Measurements from ENCODE around the gene CAMTA1. TPM values are rescaled to one million over a fixed set of nuclear protein-coding genes. Genes with fewer than 3 reads are reported as not detected.

CAMTA1 gene
- polyA plus RNA-seq, 1 of the 3 experiments (the other 2 are of a cell fraction), result 63.1 TPM

GRCh38 chr1:6827630-6828165, 42.4 kb downstream of the CAMTA1 start:
- no peak overlapping the region for H3K4me2 ChIP-seq
- no peaks in the 10 kb centered on the region for H3K27me3 ChIP-seq (ENCODE audit: insufficient read depth)
- H3K9me3 ChIP-seq, result no peaks in the 10 kb centered on the region
- ChIA-PET CTCF (no interaction called here), POLR2A (no interaction called here)
- no peaks in the 10 kb centered on the region for H3K9me2 ChIP-seq
- H2AFZ ChIP-seq (ENCODE audit: low read depth), result no peak overlapping the region
- H3K79me2 ChIP-seq (ENCODE audit: insufficient read depth), result peaks cover 21% of the 10 kb centered on the region; the same call in 1 of the 2 replicates
- H3F3A ChIP-seq (replicated peaks; ENCODE audit: insufficient read depth), result peaks cover 11% of the 10 kb centered on the region
- no peak for TF ChIP-seq JUND (IDR thresholded peaks at IDR 0.05)
- no peak for TF ChIP-seq RAD21 (IDR thresholded peaks at IDR 0.05; ENCODE audit: low read length)
- TF ChIP-seq IRF3 (IDR thresholded peaks at IDR 0.05; ENCODE audit: low read depth, low read length), result no peak
- TF ChIP-seq CHD2 (IDR thresholded peaks at IDR 0.05; ENCODE audit: low read length, partially characterized antibody), result no peak
- no peak for TF ChIP-seq GABPA (IDR thresholded peaks at IDR 0.05; ENCODE audit: low read depth)
- no peak for TF ChIP-seq FOXM1 (IDR thresholded peaks at IDR 0.05; ENCODE audit: low read depth)
- TF ChIP-seq RCOR1 (IDR thresholded peaks at IDR 0.05; ENCODE audit: low read length), result no peak
- TF ChIP-seq ELF1 (IDR thresholded peaks at IDR 0.05), result no peak
- TF ChIP-seq NRF1 (IDR thresholded peaks at IDR 0.05; ENCODE audit: low read depth, low read length), result no peak
- TF ChIP-seq SMC3 (IDR thresholded peaks at IDR 0.05; ENCODE audit: low read depth, low read length), result no peak
- TF ChIP-seq RFX5 (IDR thresholded peaks at IDR 0.05; ENCODE audit: low read length), result no peak
- no peak for TF ChIP-seq FOXJ3 (CRISPR knock-in tag; IDR thresholded peaks at IDR 0.05)
- no peak for TF ChIP-seq TAF1 (IDR thresholded peaks at IDR 0.05; ENCODE audit: borderline replicate concordance, low read depth, low read length)
- TF ChIP-seq NFIC (IDR thresholded peaks at IDR 0.05; ENCODE audit: borderline replicate concordance), result no peak
- no peak for TF ChIP-seq TCF12 (IDR thresholded peaks at IDR 0.05)
- no peak for TF ChIP-seq EZH2phosphoT487 (IDR thresholded peaks at IDR 0.05; ENCODE audit: borderline replicate concordance, low read depth)
- no peak for DNase-seq
- WGBS (ENCODE audit: low lambda C conversion rate), result 95% methylated on average over 10 of the region's 10 CpGs
- no peaks in the 10 kb centered on the region; the same call in 1 of the 2 replicates for H4K20me1 ChIP-seq (ENCODE audit: insufficient read depth)
- no peak overlapping the region for H3K9ac ChIP-seq
- peaks cover 16 to 20% of the 10 kb centered on the region in 2 experiments for H3K36me3 ChIP-seq (replicated peaks in 1 of 2; ENCODE audit: control insufficient read depth in 1 of 2, insufficient read depth in 2 of 2, low read length in 1 of 2)
- H3K4me1 ChIP-seq (ENCODE audit: control insufficient read depth in 1 of 2, insufficient read depth in 2 of 2, low read depth in 1 of 2, low read length in 1 of 2), result peaks cover 3 to 4% of the 10 kb centered on the region in 2 experiments; a peak in 2 of 4 replicates
- no peak overlapping the region for H3K4me3 ChIP-seq (ENCODE audit: low read depth in 2 of 2, low read length in 1 of 2)
- H3K27ac ChIP-seq (ENCODE audit: low read depth in 2 of 2, low read length in 1 of 2), result no peak overlapping the region

GRCh38 chr1:6831366-6831765, 46.1 kb downstream of the CAMTA1 start:
- POLR2A ChIA-PET, result no interaction called here
- peaks cover 40% of the 10 kb centered on the region; the same call in 1 of the 2 replicates for H3K79me2 ChIP-seq (ENCODE audit: insufficient read depth)
- no peaks in the 10 kb centered on the region; the same call in 1 of the 2 replicates for H4K20me1 ChIP-seq (ENCODE audit: insufficient read depth)
- no peak for TF ChIP-seq RXRA (IDR thresholded peaks at IDR 0.05; ENCODE audit: borderline replicate concordance, low read depth)
- no peak; the same call in 1 of the 2 replicates for TF ChIP-seq NFIC (IDR thresholded peaks at IDR 0.05; ENCODE audit: borderline replicate concordance)
- TF ChIP-seq FOSL2 (IDR thresholded peaks at IDR 0.05; ENCODE audit: borderline replicate concordance, low read depth), result no peak
- TF ChIP-seq IRF3 (IDR thresholded peaks at IDR 0.05; ENCODE audit: low read depth, low read length), result no peak
- no peak for TF ChIP-seq MXI1 (IDR thresholded peaks at IDR 0.05; ENCODE audit: low read depth, low read length)
- no peak for TF ChIP-seq TCF12 (IDR thresholded peaks at IDR 0.05)
- no peak for TF ChIP-seq RFX5 (IDR thresholded peaks at IDR 0.05; ENCODE audit: low read length)
- no peak for TF ChIP-seq FOXM1 (IDR thresholded peaks at IDR 0.05; ENCODE audit: low read depth)
- TF ChIP-seq TEAD4 (IDR thresholded peaks at IDR 0.05; ENCODE audit: borderline replicate concordance, insufficient read depth), result no peak
- no peak for TF ChIP-seq CTCF (IDR thresholded peaks at IDR 0.05)
- TF ChIP-seq MEF2A (IDR thresholded peaks at IDR 0.05; ENCODE audit: borderline replicate concordance, low read depth), result no peak
- TF ChIP-seq JUND (IDR thresholded peaks at IDR 0.05), result no peak
- TF ChIP-seq RCOR1 (IDR thresholded peaks at IDR 0.05; ENCODE audit: low read length), result no peak

More at GRCh38 chr1:6831366-6831765, 46.1 kb downstream of the CAMTA1 start:
- Histone ChIP-seq H2AFZ (ENCODE audit: low read depth) (no peak overlapping the region), H3K27me3 (ENCODE audit: insufficient read depth) (no peaks in the 10 kb centered on the region), H3K27ac (ENCODE audit: low read depth in 2 of 2, low read length in 1 of 2) (no peak overlapping the region), H3K36me3 (replicated peaks in 1 of 2; ENCODE audit: control insufficient read depth in 1 of 2, insufficient read depth in 2 of 2, low read length in 1 of 2) (peaks cover 6 to 12% of the 10 kb centered on the region in 2 experiments), H3K4me2 (no peak overlapping the region), H3K9ac (no peak overlapping the region), H3K9me2 (no peaks in the 10 kb centered on the region), H3F3A (replicated peaks; ENCODE audit: insufficient read depth) (no peaks in the 10 kb centered on the region), H3K4me3 (ENCODE audit: low read depth in 2 of 2, low read length in 1 of 2) (no peak overlapping the region), H3K4me1 (ENCODE audit: control insufficient read depth in 1 of 2, insufficient read depth in 2 of 2, low read depth in 1 of 2, low read length in 1 of 2) (peaks cover 3 to 4% of the 10 kb centered on the region in 2 experiments; a peak in 1 of 4 replicates), H3K9me3 (no peaks in the 10 kb centered on the region)
- 92% methylated on average over 1 of the region's 1 CpG for WGBS (ENCODE audit: low lambda C conversion rate)
- peak; percentile 16 for DNase-seq
- CTCF ChIA-PET, result no interaction called here
